ENCODE measurements around the gene ABCA6. TPM values are rescaled to one million over a fixed set of nuclear protein-coding genes. Genes with fewer than 3 reads are reported as not detected.

ABCA6 gene
- polyA plus RNA-seq, 1 donor (not counting 4 experiments of a cell fraction or from before 2014, with no cell fraction given) = 0.14 TPM

DNA sequence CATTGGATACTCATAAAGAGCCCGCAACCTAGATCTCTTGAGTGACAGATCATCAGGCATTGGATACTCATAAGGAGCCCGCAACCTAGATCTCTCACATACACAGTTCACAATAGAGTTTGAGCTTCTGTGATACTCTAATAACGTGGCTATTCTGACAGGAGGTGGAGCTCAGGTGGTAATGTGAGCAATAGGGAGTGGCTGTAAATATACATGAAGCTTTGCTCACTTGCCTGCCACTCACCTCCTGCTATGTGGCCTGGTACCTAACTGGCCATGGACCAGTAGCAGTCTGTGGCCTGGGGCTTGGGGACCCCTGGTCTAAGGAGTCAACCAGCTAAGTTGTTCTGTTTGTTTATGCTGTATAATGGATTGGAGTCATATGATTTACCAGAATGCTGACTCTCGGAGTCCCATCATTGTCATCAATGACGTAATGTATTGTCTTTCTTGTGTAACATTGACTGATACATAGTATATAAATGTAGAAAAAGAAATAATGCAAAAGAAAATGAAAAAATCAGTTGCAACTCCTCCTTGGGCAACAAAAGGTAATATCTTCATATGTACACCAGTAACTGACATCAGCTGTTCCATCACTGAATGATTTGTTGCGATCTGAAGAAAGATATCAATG, 98.5 kb downstream of the ABCA6 start:
- no peak for TF ChIP-seq EZH2 (IDR thresholded peaks at IDR 0.05; ENCODE audit: low read length)
- no peak for TF ChIP-seq CTCF (optimal IDR thresholded peaks at IDR 0.05 in 1 of 3, IDR thresholded peaks at IDR 0.05 in 1 of 3, conservative IDR thresholded peaks at IDR 0.05 in 1 of 3; ENCODE audit: extremely low read depth in 1 of 3, insufficient read depth in 2 of 3, low read length in 3 of 3)
- Histone ChIP-seq H4K20me1 (ENCODE audit: control insufficient read depth, extremely low read depth, insufficient read depth, low read length) (no peaks in the 10 kb centered on the region), H3K79me2 (ENCODE audit: control insufficient read depth, insufficient read depth, low read length) (no peaks in the 10 kb centered on the region), H3K9me3 (ENCODE audit: control insufficient read depth, low read depth, low read length) (no peaks in the 10 kb centered on the region), H3K9ac (ENCODE audit: control insufficient read depth, extremely low read depth, insufficient read depth, low read length) (no peak overlapping the region), H3K27ac (ENCODE audit: control insufficient read depth, insufficient read depth, low read length) (no peak overlapping the region), H3K4me3 (ENCODE audit: control insufficient read depth in 2 of 3, extremely low read depth in 1 of 3, insufficient read depth in 2 of 3, low read depth in 1 of 3, low read length in 3 of 3) (no peak overlapping the region), H3K4me2 (ENCODE audit: control insufficient read depth, extremely low read depth, insufficient read depth, low read depth, low read length) (no peak overlapping the region), H3K9me1 (ENCODE audit: control insufficient read depth, extremely low read depth, insufficient read depth, low read length) (no peaks in the 10 kb centered on the region), H2AFZ (ENCODE audit: control insufficient read depth, low read length) (no peak overlapping the region), H3K36me3 (ENCODE audit: control insufficient read depth in 2 of 2, extremely low read depth in 1 of 2, insufficient read depth in 2 of 2, low read length in 2 of 2) (no peaks in the 10 kb centered on the region), H3K4me1 (ENCODE audit: control insufficient read depth, extremely low read depth, insufficient read depth, low read length) (no peaks in the 10 kb centered on the region), H3K27me3 (ENCODE audit: control insufficient read depth, extremely low read depth, insufficient read depth, low read length) (no peaks in the 10 kb centered on the region)
- DNase-seq (ENCODE audit: low read depth, low spot score) (no peak), FAIRE-seq (no peak)
- dilution Hi-C loops (cut with MboI; ENCODE audit: extremely low pct_ligation_motif_present, low sequenced_read_pairs) = no loop called here

- no peaks in the 10 kb centered on the region for H3K9me3 ChIP-seq (ENCODE audit: control insufficient read depth, low read depth, low read length)
- no peak overlapping the region for H3K9ac ChIP-seq (ENCODE audit: control insufficient read depth, extremely low read depth, insufficient read depth, low read length)
- no peaks in the 10 kb centered on the region for H3K9me1 ChIP-seq (ENCODE audit: control insufficient read depth, extremely low read depth, insufficient read depth, low read length)
- no peak for FAIRE-seq
- no peaks in the 10 kb centered on the region for H3K36me3 ChIP-seq (ENCODE audit: control insufficient read depth in 2 of 2, extremely low read depth in 1 of 2, insufficient read depth in 2 of 2, low read length in 2 of 2)
- no peak for DNase-seq (ENCODE audit: low read depth, low spot score)
- H4K20me1 ChIP-seq (ENCODE audit: control insufficient read depth, extremely low read depth, insufficient read depth, low read length) = no peaks in the 10 kb centered on the region
- no peak overlapping the region for H3K4me3 ChIP-seq (ENCODE audit: control insufficient read depth in 2 of 3, extremely low read depth in 1 of 3, insufficient read depth in 2 of 3, low read depth in 1 of 3, low read length in 3 of 3)
- no peak for TF ChIP-seq CTCF (optimal IDR thresholded peaks at IDR 0.05 in 1 of 3, IDR thresholded peaks at IDR 0.05 in 1 of 3, conservative IDR thresholded peaks at IDR 0.05 in 1 of 3; ENCODE audit: extremely low read depth in 1 of 3, insufficient read depth in 2 of 3, low read length in 3 of 3)
- no peak for TF ChIP-seq EZH2 (IDR thresholded peaks at IDR 0.05; ENCODE audit: low read length)
- H3K4me1 ChIP-seq (ENCODE audit: control insufficient read depth, extremely low read depth, insufficient read depth, low read length) = no peaks in the 10 kb centered on the region
- no peak overlapping the region for H3K27ac ChIP-seq (ENCODE audit: control insufficient read depth, insufficient read depth, low read length)
- H3K79me2 ChIP-seq (ENCODE audit: control insufficient read depth, insufficient read depth, low read length) = no peaks in the 10 kb centered on the region
- no peak overlapping the region for H3K4me2 ChIP-seq (ENCODE audit: control insufficient read depth, extremely low read depth, insufficient read depth, low read depth, low read length)
- dilution Hi-C loops (cut with MboI; ENCODE audit: extremely low pct_ligation_motif_present, low sequenced_read_pairs) = no loop called here
- H3K27me3 ChIP-seq (ENCODE audit: control insufficient read depth, extremely low read depth, insufficient read depth, low read length) = no peaks in the 10 kb centered on the region
- H2AFZ ChIP-seq (ENCODE audit: control insufficient read depth, low read length) = no peak overlapping the region
These were observed 99.4 kb downstream of the ABCA6 start for GRCh38 chr17:69042308-69042707.

All from keratinocyte (primary cell).